B cell (primary cell): ENCODE data around the gene HOXA5. TPM values are rescaled to one million over a fixed set of nuclear protein-coding genes. Genes with fewer than 3 reads are reported as not detected.

Experiments used
- ATAC-seq: fragments of 200-7000 bp; cut with Tn5 transposase; one replicate; pipeline ENCODE4 v1.10.0; 2021; ENCODE audit warnings: low read depth, mild to moderate bottlenecking, moderate number of reproducible peaks, moderate library complexity
- CTCF ChIA-PET: fragments of 350-600 bp; sonication (Branson Sonifier 250); formaldehyde crosslinking; loops from one replicate; lab custom pipeline; 2021; ENCODE audit warnings: antibody characterized with exemption, inconsistent platforms; lab: Charles Lee
- POLR2A ChIA-PET: fragments of 350-600 bp; sonication (Branson Sonifier 250); formaldehyde crosslinking; loops from one replicate; lab custom pipeline; 2021; ENCODE audit warnings: antibody characterized with exemption; lab: Charles Lee
- DNase-seq: peaks from one replicate; pipeline ENCODE4 v3.0.0; 2013
- H2AFZ ChIP-seq: 2 replicates; pipeline ENCODE4 v1.6.1; 2012; ENCODE audit warnings: mild to moderate bottlenecking, low read depth, low read length; ENCODE audit not compliant: insufficient read depth, poor library complexity, severe bottlenecking
- H3K27ac ChIP-seq, 2 donors: 1 replicate in 1 of 2; 2 replicates in 1 of 2; pipeline ENCODE4 v1.5.1; 2012 to 2013; ENCODE audit warnings: low read length in 2 of 2, mild to moderate bottlenecking in 2 of 2, moderate library complexity in 1 of 2
- H3K27me3 ChIP-seq, 4 experiments: fragments of 200-600 bp in 1 of 4; sonication (generic) in 1 of 4; replicated peaks in 1 of 4; 1 replicate in 2 of 4; 2 replicates in 2 of 4; pipeline versions ENCODE4 v1.6.1 to v1.7.0; 2013 to 2016; ENCODE audit warnings: low read length in 3 of 4, mild to moderate bottlenecking in 2 of 4, mixed read lengths in 1 of 4, moderate library complexity in 1 of 4; ENCODE audit not compliant: insufficient read depth in 4 of 4, control insufficient read depth in 3 of 4; ENCODE audit errors: control extremely low read depth in 1 of 4
- H3K36me3 ChIP-seq, 2 experiments: replicated peaks in 1 of 2; 1 replicate in 1 of 2; 2 replicates in 1 of 2; pipeline versions ENCODE4 v1.6.1 to v1.7.1; 2013; ENCODE audit warnings: low read length in 1 of 2; ENCODE audit not compliant: insufficient read depth in 2 of 2, control insufficient read depth in 1 of 2; ENCODE audit errors: control extremely low read depth in 1 of 2, extremely low read depth in 1 of 2
- H3K4me1 ChIP-seq, 2 donors: fragments of 200-600 bp in 1 of 2; sonication (generic) in 1 of 2; 1 replicate in 1 of 2; 2 replicates in 1 of 2; pipeline versions ENCODE4 v1.5.1 to v1.6.1; 2013 to 2017; ENCODE audit warnings: low read length in 2 of 2; ENCODE audit not compliant: control insufficient read depth in 2 of 2, insufficient read depth in 2 of 2
- H3K4me2 ChIP-seq: replicated peaks from 2 replicates; pipeline ENCODE3; 2012; ENCODE audit warnings: mild to moderate bottlenecking, low read depth, low read length; ENCODE audit not compliant: poor library complexity, severe bottlenecking
- H3K4me3 ChIP-seq, 5 experiments: fragments of 200-600 bp in 1 of 5; sonication (generic) in 1 of 5; 1 replicate in 3 of 5; 2 replicates in 2 of 5; pipeline versions ENCODE4 v1.5.1 to v1.7.0; 2011 to 2016; ENCODE audit warnings: low read length in 4 of 5, mild to moderate bottlenecking in 4 of 5, low read depth in 2 of 5, control low read depth in 1 of 5, moderate library complexity in 1 of 5; ENCODE audit not compliant: insufficient read depth in 1 of 5; ENCODE audit errors: control extremely low read depth in 1 of 5, extremely low read depth in 1 of 5
- H3K79me2 ChIP-seq: fragments of 200-600 bp; sonication (generic); one replicate; pipeline ENCODE4 v1.6.0; 2016; ENCODE audit warnings: low read length; ENCODE audit not compliant: control insufficient read depth, insufficient read depth
- H3K9ac ChIP-seq: fragments of 200-600 bp; sonication (generic); 2 replicates; pipeline ENCODE4 v1.6.1; 2017; ENCODE audit warnings: mild to moderate bottlenecking, low read length, moderate library complexity
- H3K9me3 ChIP-seq, 3 donors: one replicate each; pipeline versions ENCODE4 v1.6.1 to v1.7.1; 2013; ENCODE audit warnings: low read length in 2 of 3; ENCODE audit not compliant: control insufficient read depth in 2 of 3, insufficient read depth in 1 of 3; ENCODE audit errors: control extremely low read depth in 1 of 3
- H4K20me1 ChIP-seq: 2 replicates; pipeline ENCODE4 v1.6.0; 2012; ENCODE audit warnings: mild to moderate bottlenecking, low read length; ENCODE audit not compliant: insufficient read depth, control insufficient read depth, poor library complexity, severe bottlenecking
- H3K27ac Mint-ChIP-seq: one replicate; pipeline ENCODE4 v1.8.0; 2021; ENCODE audit warnings: mixed read lengths
- H3K27me3 Mint-ChIP-seq: one replicate; pipeline ENCODE4 v1.8.0; 2021; ENCODE audit warnings: mixed read lengths
- H3K4me1 Mint-ChIP-seq: one replicate; pipeline ENCODE4 v1.8.0; 2021; ENCODE audit warnings: mixed read lengths
- H3K4me3 Mint-ChIP-seq: one replicate; pipeline ENCODE4 v1.8.0; 2021; ENCODE audit warnings: mixed read lengths
- H3K9me3 Mint-ChIP-seq: one replicate; pipeline ENCODE4 v1.8.0; 2022; ENCODE audit warnings: mixed read lengths; ENCODE audit not compliant: insufficient read depth
- CTCF ChIP-seq: fragments of 200-600 bp; IDR thresholded peaks from one replicate; pipeline ENCODE4 v1.8.0; 2022; ENCODE audit warnings: antibody characterized with exemption, mild to moderate bottlenecking
- EZH2 ChIP-seq: IDR thresholded peaks from 2 replicates; pipeline ENCODE4 v1.6.1; 2012; ENCODE audit warnings: borderline replicate concordance, low read depth, mild to moderate bottlenecking, moderate library complexity, low read length; ENCODE audit not compliant: insufficient read depth, poor library complexity, severe bottlenecking
- WGBS: methylation state at CpG from one replicate; pipeline ENCODE4 v1.1.5; 2013; ENCODE audit warnings: missing lambda C conversion rate; ENCODE audit not compliant: insufficient coverage; 5-methylcytosine and 5-hydroxymethylcytosine counted together
- intact Hi-C: fragments of 100-400 bp; cut with micrococcal nuclease; formaldehyde crosslinking; loops from one replicate; pipeline ENCODE4 v1.10.0; 2022
- polyA plus RNA-seq: library from polyadenylated mRNA; depleted of rRNA; stranded (reverse); fragments of >200 nt; gene quantifications from 2 replicates; pipeline ENCODE4 v1.2.3, GENCODE V29; 2012
- total RNA-seq, 2 donors: library from RNA; stranded (reverse); fragments of 120-200 nt in 1 of 2; gene quantifications; 1 replicate in 1 of 2; 2 replicates in 1 of 2; pipeline versions ENCODE4 v1.2.3 to v1.2.4, GENCODE V29; 2013 to 2022

Gene HOXA5
- total and polyA plus RNA-seq, 2 donors (not counting 1 experiment from before 2014, with no cell fraction given): not detected

- no peak within 1 kb of the TSS for H3K27ac ChIP-seq
- H3K9ac ChIP-seq: no peak within 1 kb of the TSS
- WGBS: 8% methylated on average over 67 of the region's 82 CpGs
- Mint-ChIP-seq H3K27me3 (peaks cover 57% of the 10 kb centered on the region), H3K27ac (peak within 1 kb of the TSS; percentile 82), H3K4me1 (peaks cover 23% of the 10 kb centered on the region), H3K9me3 (no peaks in the 10 kb centered on the region), H3K4me3 (peak within 1 kb of the TSS; percentile 13)
- H3K4me1 ChIP-seq: peaks cover 45 to 61% of the 10 kb centered on the region in 2 donors
- DNase-seq (peak; percentile 44), ATAC-seq (no peak)
- H3K79me2 ChIP-seq: no peaks in the 10 kb centered on the region
- intact Hi-C loops: loop anchor here (10.0 kb wide), 2 partner anchors 891 to 971 kb away; no protein-coding TSS in a partner anchor
- peak within 1 kb of the TSS; percentile 18 for H3K4me2 ChIP-seq
- H3K4me3 ChIP-seq: peak within 1 kb of the TSS in 2 of 5 experiments; percentile 3 to 5
- POLR2A ChIA-PET: interaction anchor here (1.1 kb wide), 1 partner anchor 10 kb away, joined by 5 read pairs; no protein-coding TSS in a partner anchor
- CTCF ChIA-PET: interaction anchor here (1.0 to 1.5 kb wide), 3 partner anchors 15 to 33 kb away, joined by 3 to 6 read pairs (median 4); no protein-coding TSS in a partner anchor
- H3K27me3 ChIP-seq: peaks cover 0 to 89% (median 75%) of the 10 kb centered on the region in 4 experiments
- no peaks in the 10 kb centered on the region for H3K36me3 ChIP-seq
- peaks cover 4% of the 10 kb centered on the region for H4K20me1 ChIP-seq
- H3K9me3 ChIP-seq: peaks cover 0 to 78% (median 18%) of the 10 kb centered on the region in 3 donors
- no peak for TF ChIP-seq EZH2
- TF ChIP-seq CTCF: no peak
- H2AFZ ChIP-seq: peak within 1 kb of the TSS; percentile 2
These were observed 21.9 kb upstream of the HOXA5 start, which contains the start of gene HOXA9 for GRCh38 chr7:27165089-27165995. TSS of gene HOXA9 (minus strand) at chr7:27165537. CDS start at chr7:27165457, 80 bp downstream.
